G401 (cell line): ENCODE results near the gene SIVA1. TPM values are rescaled to one million over a fixed set of nuclear protein-coding genes. Genes with fewer than 3 reads are reported as not detected.
A peak's percentile ranks its signal among the peaks of the same experiment; 100 is the strongest.

Experiments used
- DNase-seq: peaks from one replicate; pipeline ENCODE4 v3.0.0-alpha.2; 2015; ENCODE audit warnings: low spot score
- in situ Hi-C: cut with HindIII; loops from 2 replicates; pipeline ENCODE4 v1.10.0; 2016; ENCODE audit warnings: low sequenced_read_pairs, mixed read lengths
- total RNA-seq: library from RNA; depleted of rRNA; stranded (reverse); fragments of >200 nt; shearing (Covaris generic); gene quantifications from 2 replicates; pipeline ENCODE4 v1.2.3, GENCODE V29; 2014

SIVA1 gene
- total RNA-seq, 1 experiment from 2014 or later, result 207 TPM

DNA sequence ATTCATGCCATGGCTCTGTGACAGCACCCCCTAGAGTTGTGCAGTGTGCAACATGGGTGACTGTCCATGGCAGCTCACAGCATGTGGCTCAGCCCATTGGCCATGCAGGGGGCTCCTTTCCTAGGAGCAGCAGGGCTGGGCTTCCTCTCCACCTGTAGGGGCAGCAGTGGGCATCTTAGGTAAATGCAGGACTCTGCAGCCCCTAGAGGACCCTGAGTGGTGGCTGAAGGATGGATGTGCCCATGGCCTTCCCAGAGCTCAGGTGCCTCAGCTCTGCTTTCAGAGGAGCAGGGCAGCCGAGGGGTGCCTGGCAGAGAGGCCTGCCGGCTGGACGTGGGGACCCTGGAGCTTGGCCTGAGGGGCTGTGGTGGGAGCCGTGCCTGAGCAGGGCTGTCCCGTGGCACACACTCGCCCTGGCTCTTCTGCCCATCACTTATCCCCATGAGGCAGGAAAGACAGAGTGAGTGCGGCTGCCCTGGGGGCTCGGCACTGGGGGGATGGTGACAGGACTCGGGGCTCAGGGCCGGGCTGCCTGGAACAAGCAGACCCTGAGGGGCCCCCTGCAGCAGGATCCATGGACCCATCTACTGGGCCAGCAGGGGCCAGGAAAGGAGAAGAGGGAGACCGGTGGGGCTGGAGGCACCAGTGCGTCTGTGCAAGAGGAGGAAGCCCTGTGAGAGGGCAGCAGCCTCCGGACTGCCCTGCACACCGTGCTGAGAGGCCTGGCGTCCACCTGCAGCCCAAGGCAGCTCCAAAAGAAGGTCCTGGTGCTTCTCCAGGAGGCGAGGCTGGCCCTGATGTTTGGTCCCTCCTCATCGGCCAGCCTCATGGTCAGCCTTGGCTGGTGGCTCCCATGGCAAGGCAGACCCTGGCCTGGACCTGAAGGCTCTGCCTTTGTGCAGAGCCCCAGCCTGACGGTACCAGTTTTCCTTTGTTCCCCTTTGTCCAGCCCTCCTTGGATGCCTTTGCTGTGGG, 21.3 kb upstream of the SIVA1 start:
- no peak for DNase-seq

DNA sequence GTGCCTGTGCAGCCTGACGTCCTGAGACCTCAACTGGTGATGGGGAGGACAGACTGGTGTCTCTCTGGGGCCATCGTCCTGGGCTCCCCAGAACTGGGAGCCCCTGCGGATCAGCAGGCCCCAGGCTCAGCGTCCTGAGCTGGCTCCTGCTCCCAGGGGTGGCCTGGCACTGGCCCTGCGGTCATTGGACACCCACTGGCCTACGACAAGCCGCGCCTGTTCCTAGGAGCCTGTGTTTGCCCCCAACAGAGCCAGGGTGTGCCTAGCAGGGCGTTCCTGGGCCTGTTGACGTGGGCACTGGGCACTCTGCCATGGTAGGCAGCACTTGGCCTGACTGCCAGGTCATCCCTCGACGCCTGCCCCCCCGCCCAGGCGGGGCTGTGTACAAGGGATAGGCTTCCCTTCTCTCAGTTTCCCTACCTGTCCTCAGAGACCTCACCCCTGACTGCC, 20.6 kb upstream of the SIVA1 start:
- in situ Hi-C loops, result no loop called here
- no peak for DNase-seq

More for the DNA sequence above, 21.3 kb upstream of the SIVA1 start:
- in situ Hi-C loops, result no loop called here

DNA sequence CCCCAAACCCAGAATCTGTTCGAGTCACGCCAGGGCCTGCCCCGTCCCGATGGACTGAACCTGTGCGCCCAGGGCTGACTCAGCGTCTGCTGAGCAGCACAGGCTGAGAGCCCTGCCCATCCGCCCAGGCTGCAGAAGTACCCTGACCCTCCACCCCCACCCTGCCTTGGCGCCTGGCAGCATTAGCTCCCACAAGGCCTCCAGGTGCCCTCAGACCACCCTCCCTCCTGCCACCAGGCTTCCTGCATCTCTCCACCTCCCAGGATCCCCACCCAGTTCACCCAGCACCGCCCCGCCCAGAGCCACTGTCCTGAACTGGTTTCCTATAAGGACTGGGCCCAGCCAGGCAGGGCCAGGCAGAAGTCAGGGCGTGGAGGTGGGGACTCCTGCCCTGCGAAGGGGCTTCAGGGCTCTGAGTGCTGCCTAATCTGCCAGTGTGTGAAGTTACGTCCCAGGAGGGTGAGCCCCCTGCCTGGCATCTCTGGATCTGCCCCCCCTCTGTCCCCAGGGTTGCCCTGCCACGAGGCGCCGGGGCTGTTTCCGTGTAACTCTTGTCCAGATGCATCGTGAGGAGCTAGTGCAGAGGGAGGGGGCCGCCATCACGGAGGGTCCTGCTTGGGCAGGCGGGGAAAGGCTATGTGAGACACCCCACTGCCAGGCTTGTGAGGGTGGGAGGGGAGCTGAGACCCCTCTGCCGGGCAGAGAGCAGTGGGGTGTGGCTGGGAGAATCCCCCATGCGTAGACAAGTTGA, 19.8 kb upstream of the SIVA1 start:
- in situ Hi-C loops, result no loop called here
- no peak for DNase-seq

DNA sequence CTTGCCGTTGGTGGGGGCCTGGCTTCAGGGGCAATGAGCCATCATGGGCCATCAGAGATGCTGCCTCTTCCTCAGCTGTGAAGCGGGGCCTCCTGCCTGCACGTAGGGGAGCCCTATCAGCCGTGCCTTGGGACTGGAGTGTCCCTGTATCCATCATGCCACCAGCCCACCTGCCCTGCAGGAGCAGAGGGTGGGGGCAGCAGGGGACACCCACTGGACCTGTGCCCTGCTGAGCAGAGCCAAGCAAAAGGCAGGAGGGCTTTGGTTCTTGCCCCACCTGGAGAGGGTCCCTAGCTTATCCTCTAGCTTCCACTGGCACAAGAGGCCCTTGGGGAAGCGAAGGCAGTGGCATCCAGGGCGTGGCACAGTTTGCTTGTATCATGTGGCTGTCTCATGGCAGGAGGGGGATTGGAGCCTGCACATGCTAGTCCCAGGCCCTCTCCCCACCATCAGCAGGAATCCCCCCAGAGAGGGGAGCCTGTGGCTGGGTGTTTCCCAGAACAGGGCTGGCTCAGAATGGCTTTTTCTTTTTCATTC, 18.8 kb upstream of the SIVA1 start:
- no peak for DNase-seq
- in situ Hi-C loops, result no loop called here

- in situ Hi-C loops, result no loop called here
- no peak for DNase-seq
Observed at GRCh38 chr14:104734601-104734990, 18.4 kb upstream of the SIVA1 start.

GRCh38 chr14:104734991-104735779, 17.8 kb upstream of the SIVA1 start:
- in situ Hi-C loops, result no loop called here
- DNase-seq, result no peak

DNA sequence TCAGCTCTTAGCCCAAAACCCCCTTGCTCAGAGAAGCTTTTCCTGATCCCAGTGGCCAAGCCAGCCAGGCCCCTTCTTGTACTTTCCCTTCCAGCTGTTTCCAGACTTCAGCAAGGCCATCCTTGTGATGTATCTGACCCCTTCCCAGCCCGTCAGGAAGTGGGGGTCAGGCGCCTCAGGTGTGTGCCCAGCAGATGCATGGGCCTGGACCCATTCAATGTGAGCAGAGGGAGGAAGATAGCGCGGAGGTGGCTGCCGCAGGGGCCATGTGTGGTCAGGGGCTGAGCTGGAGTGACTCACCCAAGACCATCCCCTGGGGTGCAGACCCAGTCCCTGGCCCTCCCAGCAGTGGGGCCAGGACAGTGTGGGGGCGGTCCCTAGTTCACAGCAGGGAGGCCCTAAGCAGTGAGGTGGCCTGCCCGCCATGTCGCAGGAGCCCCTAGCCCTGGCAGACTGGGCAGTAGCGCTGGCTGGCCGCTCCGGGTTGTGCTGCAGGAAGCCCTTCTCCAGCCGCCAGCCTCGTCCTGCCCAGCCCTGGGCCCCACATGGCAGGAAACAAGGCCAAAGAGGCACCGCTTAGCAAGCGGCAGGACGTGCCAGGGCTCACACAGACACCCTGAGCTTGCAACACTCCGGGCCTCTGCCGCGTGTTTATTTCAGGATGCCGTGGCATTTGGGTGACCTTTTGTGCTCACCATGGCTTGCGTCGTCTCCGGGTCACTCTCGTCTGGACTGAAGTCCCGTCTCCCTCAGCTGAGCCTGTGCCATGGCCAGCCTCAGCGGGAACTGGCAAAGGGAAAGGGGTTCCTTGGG, 16.9 kb upstream of the SIVA1 start:
- in situ Hi-C loops, result no loop called here

DNA sequence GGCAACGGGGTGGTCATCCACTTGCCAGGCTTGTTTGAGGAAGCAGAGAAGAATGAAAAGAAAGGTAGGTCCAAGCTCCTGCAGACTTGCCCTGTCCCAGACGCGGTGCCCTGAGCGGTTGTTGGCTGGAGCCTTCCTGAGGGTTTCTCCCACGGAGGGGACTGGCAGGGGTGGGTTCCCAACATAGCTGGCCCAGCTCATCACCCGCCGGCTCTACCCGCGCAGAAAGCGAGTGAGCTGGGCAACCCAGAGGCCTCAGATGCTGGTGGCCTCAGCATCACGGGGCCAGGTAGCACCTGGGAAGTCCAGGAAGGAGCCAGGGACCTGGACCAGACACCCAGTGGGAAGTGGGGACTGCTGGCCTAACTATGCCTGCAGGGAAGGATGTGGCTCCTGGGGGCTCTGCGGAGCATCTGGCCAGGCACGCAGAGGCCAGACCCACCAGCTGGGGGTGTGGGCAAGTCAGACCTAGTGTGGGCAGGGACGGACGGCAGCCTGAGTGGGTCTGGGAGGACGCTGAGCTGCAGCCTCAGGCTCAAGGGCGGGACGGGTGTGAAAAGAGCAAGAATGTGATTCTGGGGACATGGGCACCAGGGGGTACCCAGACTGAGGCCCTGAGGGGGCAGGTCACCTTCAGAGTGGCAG, 14.4 kb upstream of the SIVA1 start:
- DNase-seq, result no peak
- in situ Hi-C loops, result no loop called here

More for the DNA sequence above, 16.9 kb upstream of the SIVA1 start:
- DNase-seq, result peak; percentile 52

GRCh38 chr14:104739026-104739425, 13.9 kb upstream of the SIVA1 start:
- in situ Hi-C loops, result no loop called here
- no peak for DNase-seq

DNA sequence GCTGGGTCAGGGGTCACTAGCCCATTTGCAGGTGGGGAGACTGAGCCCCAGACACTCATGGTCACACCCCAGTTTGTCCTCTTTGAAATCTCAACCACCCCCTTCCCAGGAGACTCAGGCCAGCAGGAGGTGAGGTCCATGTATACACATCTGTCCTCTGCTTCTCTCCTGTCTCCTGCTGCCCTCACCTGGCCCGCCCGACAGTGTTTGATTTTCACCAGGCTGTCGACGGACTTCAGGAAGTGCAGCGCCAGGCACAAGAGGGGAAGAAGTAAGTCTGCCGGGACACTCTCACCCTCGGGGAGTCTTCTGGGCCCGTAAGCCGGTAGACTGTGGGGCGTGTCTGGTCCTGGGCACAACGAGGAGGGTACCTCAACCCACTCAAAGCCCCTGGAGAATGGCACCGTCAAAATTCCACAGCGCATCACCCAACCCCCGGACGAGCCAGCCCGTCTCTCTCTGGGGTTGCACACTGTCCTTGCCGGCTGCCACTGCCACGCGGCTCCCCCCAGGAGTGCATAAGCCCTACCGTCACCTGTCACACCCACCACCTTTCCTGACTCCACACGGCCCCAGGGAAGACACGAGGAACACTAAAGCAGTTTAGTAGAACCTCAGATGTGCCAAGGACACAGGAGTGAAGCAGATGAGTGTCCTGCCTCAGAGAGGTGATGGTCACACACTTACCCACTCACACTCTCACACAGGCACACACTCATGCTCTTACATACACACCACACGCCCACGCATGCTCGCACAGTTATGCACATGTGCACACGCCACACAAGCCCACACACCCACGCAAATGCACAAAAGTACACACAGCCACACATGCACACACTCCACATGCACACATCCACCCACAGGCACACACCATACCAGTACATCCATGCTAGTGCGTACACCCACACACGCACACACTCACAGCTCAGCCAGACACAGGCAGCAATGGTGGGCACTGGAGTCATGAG, 13.1 kb upstream of the SIVA1 start:
- no peak for DNase-seq
- in situ Hi-C loops, result no loop called here

DNA sequence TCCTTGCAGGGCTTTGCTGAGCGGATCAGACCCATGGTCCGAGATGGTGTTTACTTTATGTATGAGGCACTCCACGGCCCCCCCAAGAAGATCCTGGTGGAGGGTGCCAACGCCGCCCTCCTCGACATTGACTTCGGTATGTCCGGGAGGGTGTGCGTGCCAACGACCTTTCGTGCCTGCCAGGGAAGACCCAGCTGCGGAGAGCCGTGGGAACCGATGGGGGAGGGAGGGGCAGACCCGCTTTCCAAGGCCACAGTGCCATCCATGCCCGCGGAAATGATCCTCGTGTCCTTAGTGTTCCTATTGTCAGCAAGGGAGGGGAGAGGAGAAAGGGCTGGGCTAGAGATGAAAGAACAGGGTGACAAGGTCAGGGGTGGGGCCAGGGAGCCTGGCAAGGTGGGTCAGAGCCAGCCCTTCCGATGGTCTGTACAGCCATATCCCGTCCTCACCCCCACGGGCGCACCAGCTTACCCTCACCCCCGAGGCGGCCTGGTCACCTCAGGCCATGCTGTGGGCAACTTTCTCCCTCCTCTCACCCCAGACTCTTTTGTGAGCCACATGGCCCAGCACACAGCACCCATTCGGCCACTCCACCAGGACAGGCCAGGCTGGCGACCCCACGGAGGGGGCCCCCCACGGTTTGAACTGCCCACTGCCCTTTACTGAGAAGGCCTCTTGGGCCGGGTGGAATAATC, 11.7 kb upstream of the SIVA1 start:
- in situ Hi-C loops, result no loop called here
- DNase-seq, result no peak

- DNase-seq, result no peak
Observed at GRCh38 chr14:104741803-104742251, 11.1 kb upstream of the SIVA1 start.

GRCh38 chr14:104742586-104743455, 10.1 kb upstream of the SIVA1 start:
- in situ Hi-C loops, result no loop called here
- no peak for DNase-seq

More at GRCh38 chr14:104741803-104742251, 11.1 kb upstream of the SIVA1 start:
- in situ Hi-C loops, result no loop called here

DNA sequence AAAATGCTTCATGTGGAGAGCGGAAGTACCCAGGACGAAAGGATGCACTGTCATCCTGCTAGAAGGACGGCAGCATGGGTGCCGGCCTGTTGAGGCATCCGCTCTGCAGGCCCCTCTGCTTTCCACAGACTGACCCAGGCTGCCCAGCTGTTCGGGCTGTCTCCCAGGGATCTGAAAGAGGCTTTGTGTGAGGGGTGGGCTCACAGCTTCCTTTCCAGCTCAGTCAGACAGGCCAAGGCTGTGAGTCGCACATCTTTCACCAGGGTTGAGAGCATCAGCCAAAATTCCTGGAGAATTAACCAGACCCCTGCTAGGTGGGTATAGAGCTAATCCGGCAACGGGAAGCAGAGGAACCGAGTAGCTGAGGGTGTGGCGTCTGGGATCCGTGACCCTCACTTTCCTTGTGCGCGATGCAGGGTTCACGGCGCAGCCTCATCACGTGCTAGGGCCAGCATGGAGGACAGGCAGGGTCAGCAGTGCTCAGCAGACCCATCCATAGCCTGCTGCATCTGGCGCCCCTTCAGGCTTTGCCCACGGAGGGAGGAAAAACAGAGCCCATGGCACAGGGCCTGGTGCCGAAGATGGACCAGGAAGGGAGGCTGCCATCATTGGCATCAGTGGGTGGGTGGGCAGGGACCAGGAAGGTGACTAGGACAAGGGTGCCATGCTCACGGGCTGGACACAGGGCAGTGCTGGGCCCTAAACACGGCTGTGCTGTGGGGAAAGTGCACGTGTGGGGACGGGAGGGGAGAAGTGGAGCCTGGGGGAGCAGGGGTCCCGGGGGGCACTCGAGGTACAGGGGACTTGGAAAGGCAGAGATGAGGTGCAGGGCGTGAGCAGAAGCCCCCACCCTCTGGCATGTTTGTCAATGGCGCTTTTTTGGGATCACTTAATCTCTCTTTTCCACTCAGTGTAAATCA, 9.2 kb upstream of the SIVA1 start:
- in situ Hi-C loops, result no loop called here
- no peak for DNase-seq
